IPS-15b (cell line): Measurements from ENCODE around the gene GPRIN1.
"Not testable (repeated sequence)": the region's sequence is repeated elsewhere in the genome, so short reads cannot be mapped to it uniquely, and the experiment has no call there.

ENCODE experiments used
- H3K27me3 ChIP-seq: one replicate; pipeline ENCODE4 v1.6.1; 2013; ENCODE audit warnings: low read length; ENCODE audit not compliant: control insufficient read depth, insufficient read depth
- H3K36me3 ChIP-seq: one replicate; pipeline ENCODE4 v1.6.1; 2013; ENCODE audit warnings: low read length; ENCODE audit not compliant: control insufficient read depth, insufficient read depth
- H3K4me1 ChIP-seq: one replicate; pipeline ENCODE4 v1.6.1; 2013; ENCODE audit warnings: mild to moderate bottlenecking, low read length; ENCODE audit not compliant: control insufficient read depth, insufficient read depth
- H3K4me3 ChIP-seq: one replicate; pipeline ENCODE4 v1.5.1; 2013; ENCODE audit warnings: low read depth, low read length
- H3K9ac ChIP-seq: one replicate; pipeline ENCODE4 v1.6.1; 2013; ENCODE audit warnings: low read depth, mild to moderate bottlenecking, low read length
- H3K9me3 ChIP-seq: one replicate; pipeline ENCODE4 v1.6.1; 2013; ENCODE audit warnings: mild to moderate bottlenecking, low read length; ENCODE audit not compliant: control insufficient read depth, insufficient read depth

The GPRIN1 gene

DNA sequence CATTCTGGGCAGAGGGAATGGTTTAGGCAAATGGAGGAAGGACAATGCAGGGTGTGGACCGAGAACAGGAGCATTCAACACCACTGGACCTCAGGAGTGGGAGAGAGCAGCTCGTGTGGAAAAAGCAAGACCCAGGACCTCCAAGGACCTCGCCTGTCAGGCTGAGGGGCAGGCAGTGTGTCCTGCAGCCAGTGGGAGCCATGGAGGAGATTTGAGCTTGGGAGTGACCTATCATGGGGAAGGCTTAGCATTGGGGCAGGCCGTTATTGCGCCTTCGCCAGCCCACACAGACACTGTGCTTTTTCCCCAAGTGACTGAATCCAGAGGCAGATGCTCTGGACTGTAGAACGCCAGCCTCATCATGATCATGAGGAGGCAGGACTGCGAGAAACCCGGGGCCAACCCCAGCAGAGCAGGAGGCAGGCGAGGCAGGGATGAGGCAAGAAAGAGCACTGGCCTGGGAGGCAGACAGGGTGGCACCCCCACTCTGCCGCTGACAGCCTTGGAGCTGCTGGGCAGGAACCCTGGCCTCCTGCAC is 57.6 kb downstream of the GPRIN1 start:
- Histone ChIP-seq H3K9me3 (no peaks in the 10 kb centered on the region), H3K4me1 (peaks cover 2% of the 10 kb centered on the region), H3K36me3 (no peaks in the 10 kb centered on the region), H3K4me3 (no peak overlapping the region), H3K9ac (no peak overlapping the region), H3K27me3 (no peaks in the 10 kb centered on the region)

DNA sequence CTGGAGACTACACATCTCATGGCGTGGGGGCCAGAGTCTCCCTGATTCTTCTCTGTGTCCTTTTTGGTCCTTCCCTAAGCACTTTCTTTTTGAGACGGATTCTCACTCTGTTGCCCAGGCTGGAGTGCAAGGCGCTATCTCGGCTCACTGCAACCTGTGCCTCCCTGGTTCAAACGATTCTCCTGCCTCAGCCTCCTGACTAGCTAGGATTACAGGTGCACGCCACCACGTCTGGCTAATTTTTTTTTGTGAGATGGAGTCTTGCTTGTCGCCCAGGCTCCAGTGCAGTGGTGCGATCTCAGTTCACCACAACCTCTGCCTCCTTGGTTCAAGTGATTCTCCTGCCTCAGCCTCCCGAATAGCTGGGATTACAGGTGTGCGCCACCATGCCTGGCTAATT is 59.0 kb downstream of the GPRIN1 start:
- H3K9ac ChIP-seq: not testable (repeated sequence)

DNA sequence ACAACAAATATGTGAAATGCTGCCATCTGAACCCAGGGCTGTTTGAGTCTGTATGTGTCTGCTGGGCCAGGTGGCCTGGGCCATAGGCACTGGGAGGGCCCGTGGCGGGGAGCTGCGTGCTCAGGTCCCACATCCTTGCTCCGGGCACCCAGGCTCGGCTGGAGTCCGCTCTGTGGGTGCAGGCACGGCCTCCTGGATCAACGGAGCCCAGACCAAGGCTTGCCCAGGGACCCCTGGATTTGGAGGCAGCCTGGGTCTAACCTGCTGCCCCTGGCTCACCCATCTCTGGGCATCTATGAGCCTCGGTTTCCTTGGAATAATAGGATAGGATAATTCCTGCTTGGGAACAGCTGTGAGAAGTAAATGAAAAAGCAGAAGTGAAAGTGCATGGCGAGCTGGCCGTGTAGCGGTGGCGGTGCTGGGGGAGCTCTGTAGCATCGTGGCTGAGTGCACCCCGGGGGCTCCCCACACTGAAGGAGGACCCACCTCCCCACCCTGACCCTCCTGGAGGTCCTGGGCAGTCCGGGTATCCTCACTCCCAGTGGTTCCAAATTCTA is 59.6 kb downstream of the GPRIN1 start:
- Histone ChIP-seq H3K9me3 (no peaks in the 10 kb centered on the region), H3K9ac (no peak overlapping the region), H3K27me3 (no peaks in the 10 kb centered on the region), H3K4me3 (no peak overlapping the region), H3K4me1 (peaks cover 2% of the 10 kb centered on the region), H3K36me3 (no peaks in the 10 kb centered on the region)

More for the DNA sequence above, 59.0 kb downstream of the GPRIN1 start:
- H3K4me3 ChIP-seq, H3K27me3 ChIP-seq, H3K4me1 ChIP-seq, H3K36me3 ChIP-seq, H3K9me3 ChIP-seq: not testable (repeated sequence)

GRCh38 chr5:176549871-176550270 is 60.1 kb downstream of the GPRIN1 start:
- H3K27me3 ChIP-seq: no peaks in the 10 kb centered on the region
- H3K36me3 ChIP-seq: no peaks in the 10 kb centered on the region
- no peak overlapping the region for H3K9ac ChIP-seq
- no peaks in the 10 kb centered on the region for H3K9me3 ChIP-seq
- peaks cover 2% of the 10 kb centered on the region for H3K4me1 ChIP-seq
- no peak overlapping the region for H3K4me3 ChIP-seq

DNA sequence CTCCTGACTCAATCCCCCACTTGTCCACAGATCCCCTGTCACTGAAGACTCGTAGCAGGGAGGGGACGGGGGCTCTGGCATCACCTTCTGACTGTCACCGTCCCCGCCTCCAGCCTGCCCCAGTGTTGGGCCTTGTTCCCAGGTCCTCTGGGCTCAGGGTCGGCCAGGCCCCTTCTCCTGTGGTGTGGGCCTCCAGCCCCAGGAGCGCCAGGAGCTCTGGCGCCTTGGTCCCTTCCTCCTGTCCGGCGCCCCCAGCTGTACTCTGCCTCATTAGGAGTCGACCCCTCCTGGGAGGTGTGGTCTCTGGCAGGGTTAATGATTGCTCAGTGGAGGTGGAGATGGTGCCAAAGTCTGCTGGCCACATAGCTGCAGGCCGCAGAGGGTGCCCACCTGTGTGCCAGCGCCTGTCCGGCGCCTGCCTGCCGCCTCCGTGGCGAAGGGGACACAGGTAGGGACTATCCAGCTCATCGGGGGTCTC is 61.0 kb downstream of the GPRIN1 start, which contains the start of gene CDHR2:
CDHR2 (plus strand) TSS at position 376 of the 478 bp plus-strand sequence. CDS start 16,011 bp downstream, outside the sequence.
- Histone ChIP-seq H3K4me3 (no peak within 1 kb of the TSS), H3K36me3 (no peaks in the 10 kb centered on the region), H3K9me3 (no peaks in the 10 kb centered on the region), H3K9ac (no peak within 1 kb of the TSS), H3K4me1 (peaks cover 2% of the 10 kb centered on the region), H3K27me3 (no peaks in the 10 kb centered on the region)

DNA sequence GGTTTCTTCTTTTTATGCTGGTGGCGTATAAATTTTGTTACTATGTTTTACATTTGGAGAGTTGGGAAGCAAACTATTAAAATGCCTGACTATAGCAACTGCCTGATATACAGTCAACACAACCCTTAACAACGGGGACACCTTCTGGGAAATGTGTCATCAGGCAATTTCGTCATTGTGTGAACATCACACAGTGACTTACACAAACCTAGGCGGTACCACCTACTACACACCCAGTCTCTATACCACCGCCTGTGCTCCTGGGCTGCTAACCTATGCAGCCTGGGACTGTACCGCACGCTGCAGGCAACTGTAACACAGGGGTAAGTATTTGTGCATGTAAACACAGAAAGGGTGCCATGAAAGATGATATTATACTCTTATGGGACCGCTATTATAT is 62.2 kb downstream of the GPRIN1 start:
- H3K36me3 ChIP-seq: no peaks in the 10 kb centered on the region
- no peak overlapping the region for H3K9ac ChIP-seq
- H3K27me3 ChIP-seq: no peaks in the 10 kb centered on the region
- no peaks in the 10 kb centered on the region for H3K9me3 ChIP-seq
- H3K4me1 ChIP-seq: no peaks in the 10 kb centered on the region
- no peak overlapping the region for H3K4me3 ChIP-seq
